DMS114 treated with DMSO at 0.1 percent for 48 hours (cell line): ENCODE measurements around the gene ATP9A.
"Not testable (repeated sequence)": the region's sequence is repeated elsewhere in the genome, so short reads cannot be mapped to it uniquely, and the experiment has no call there.

Source experiments
- DNase-seq: peaks from one replicate; lab custom pipeline; 2025; ENCODE audit not compliant: unreplicated experiment; lab: John Stamatoyannopoulos, UW

ATP9A gene, protein sequence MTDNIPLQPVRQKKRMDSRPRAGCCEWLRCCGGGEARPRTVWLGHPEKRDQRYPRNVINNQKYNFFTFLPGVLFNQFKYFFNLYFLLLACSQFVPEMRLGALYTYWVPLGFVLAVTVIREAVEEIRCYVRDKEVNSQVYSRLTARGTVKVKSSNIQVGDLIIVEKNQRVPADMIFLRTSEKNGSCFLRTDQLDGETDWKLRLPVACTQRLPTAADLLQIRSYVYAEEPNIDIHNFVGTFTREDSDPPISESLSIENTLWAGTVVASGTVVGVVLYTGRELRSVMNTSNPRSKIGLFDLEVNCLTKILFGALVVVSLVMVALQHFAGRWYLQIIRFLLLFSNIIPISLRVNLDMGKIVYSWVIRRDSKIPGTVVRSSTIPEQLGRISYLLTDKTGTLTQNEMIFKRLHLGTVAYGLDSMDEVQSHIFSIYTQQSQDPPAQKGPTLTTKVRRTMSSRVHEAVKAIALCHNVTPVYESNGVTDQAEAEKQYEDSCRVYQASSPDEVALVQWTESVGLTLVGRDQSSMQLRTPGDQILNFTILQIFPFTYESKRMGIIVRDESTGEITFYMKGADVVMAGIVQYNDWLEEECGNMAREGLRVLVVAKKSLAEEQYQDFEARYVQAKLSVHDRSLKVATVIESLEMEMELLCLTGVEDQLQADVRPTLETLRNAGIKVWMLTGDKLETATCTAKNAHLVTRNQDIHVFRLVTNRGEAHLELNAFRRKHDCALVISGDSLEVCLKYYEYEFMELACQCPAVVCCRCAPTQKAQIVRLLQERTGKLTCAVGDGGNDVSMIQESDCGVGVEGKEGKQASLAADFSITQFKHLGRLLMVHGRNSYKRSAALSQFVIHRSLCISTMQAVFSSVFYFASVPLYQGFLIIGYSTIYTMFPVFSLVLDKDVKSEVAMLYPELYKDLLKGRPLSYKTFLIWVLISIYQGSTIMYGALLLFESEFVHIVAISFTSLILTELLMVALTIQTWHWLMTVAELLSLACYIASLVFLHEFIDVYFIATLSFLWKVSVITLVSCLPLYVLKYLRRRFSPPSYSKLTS

DNA sequence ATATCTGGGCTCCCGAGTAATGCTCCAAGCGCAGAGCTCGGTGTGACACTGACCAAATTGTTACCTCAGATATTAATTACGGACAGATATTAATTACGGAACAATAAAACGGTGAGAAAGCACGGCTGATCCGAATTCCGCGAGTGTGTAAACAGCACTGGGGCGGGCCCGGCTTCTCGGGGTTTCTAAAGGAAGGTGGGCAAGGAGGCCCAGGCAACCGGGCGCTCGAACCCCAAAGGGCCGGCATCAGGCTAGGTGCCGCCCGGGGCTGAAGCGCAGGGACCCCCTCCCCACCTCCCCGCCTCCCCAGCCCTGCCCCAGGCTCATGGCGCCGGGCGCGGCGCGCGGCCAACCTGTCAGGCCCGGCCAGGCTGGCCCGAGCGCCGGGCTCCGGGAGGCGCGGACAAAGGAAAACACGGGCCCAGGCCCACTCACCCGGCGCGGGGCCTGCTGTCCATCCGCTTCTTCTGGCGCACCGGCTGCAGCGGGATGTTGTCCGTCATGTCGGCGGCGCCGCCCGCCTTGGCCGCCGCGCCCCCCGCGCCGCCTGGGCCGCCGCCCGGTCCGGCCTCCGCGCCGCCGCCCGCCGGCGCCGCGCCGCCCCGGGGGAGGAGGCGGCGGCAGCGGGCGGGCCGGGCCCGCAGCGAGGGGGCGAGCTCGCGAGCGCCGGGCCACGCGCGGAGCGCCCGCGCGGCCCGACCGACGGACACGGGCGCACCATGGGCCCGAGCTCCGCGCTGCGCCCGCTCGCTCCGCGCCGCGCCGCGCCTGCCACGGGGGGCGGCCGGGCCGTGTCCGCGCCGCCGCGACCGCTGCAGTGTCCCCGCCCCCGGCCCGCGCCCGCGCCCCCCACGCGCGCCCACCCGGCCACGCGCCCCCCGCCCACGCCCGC, at the start of gene ATP9A:
TSS of gene ATP9A (minus strand) at position 524 of the 892 bp plus-strand sequence. CDS start at position 503, 21 bp downstream.
- DNase-seq = no peak

DNA sequence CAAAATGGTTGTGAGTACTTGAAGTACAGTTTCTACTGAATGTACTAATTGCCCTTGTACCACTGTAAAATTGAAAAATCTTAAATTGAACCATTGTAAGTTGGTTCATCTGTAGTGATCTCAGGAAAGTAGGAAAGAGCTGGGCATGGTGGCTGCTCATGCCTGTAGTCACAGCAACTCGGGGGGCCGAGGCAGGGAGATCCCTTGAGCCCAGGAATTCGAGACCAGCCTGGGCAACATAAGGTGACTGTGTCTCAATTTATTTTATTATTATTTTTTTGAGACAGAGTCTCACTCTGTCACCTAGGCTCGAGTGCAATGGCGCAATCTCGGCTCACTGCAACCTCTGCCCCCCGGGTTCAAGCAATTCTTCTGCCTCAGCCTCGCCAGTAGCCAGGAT, 48.7 kb upstream of the ATP9A start:
- DNase-seq = not testable (repeated sequence)

DNA sequence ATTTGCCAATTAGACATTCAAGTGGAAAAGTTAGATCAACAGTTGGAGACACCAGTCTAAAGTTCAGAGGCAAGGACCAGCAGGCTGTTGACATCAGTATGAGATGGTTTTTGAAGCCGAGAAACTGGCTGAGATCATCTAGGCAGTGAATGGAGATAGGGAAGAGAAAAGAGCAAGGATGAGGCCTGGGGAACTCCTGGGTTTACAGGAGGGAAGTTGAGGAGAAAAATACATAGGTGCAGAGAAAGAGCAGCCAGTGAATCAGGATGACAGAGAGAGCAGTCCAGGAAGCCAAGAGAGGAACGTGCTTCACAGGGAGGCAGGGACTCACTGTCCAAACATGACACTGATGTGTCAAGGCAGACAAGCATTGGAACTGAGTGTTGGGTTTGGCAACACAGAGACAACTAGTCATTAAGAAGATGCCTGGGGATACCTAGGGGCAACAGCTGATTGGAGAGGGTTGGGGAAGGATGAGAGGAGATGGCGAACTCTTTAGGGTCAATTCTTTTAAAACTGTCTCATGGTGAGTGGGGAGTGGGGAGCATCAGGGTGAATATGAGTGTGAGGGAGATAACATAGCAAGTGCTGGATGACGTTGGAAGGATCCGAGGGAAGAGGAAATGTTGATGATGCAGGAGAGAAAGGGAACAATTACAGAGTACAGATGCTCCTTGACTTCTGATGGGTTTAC, 47.3 kb upstream of the ATP9A start:
- DNase-seq = no peak

DNA sequence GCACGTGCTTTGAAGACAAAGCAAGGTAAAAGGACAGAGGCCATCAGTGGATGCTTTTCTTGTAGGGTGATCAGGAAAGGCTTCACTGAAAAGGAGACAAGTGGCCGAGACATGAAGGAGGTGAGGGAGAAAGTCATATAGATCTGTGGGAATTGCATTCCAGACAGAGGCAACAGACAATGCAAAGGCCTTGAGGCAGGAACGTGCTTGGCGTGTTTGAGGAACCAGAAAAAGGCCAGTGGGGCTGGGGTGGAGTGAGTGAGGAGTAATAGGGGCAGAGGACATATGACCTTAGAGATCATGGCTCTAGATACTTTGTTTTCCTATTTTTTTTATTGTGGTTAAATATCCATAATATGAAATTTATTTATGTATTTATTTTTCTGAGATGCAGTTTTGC, 44.7 kb upstream of the ATP9A start:
- DNase-seq = no peak

DNA sequence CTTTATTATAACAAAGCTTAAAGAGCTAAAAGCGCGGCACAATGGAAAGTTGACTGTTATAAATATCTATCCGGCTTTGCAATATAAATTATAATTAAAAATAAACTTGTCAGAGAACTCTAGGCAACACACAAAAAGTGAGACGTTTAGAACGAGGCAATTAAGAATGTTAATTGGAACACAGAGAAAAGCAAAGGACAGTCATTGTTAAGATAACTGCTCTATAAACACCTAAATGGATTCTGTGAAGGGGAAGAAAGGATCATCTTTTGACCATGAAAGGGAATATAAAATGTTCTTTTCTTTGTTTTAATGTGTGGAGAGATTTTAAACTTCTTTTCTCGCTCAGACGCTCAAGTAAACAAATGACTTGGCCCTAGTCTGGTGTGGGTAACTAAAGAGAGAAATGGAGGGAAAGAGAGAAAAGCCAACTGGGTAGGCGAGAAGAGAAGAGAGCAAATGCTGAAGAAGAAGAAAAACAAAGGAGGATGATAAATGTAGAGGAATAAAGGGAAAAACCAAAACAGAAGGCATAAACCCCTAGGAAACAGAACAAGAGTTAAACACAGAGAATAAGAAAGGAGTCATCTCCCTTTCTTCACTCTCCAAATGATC, 43.4 kb upstream of the ATP9A start:
- DNase-seq = no peak

DNA sequence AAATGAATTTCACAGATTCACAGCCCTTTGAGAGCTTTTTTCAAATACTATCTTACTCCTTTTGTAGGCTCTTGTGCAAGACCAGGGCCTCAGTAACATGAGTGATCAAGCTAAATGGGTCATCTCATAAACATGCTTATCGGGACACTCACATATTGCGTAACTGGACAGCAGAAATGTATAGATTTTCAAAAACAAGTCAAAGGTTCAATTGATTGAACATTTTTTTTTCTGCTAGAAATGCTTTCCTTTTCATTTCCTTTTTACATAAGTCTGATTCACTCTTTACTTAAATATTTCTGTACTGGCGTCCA, 42.8 kb upstream of the ATP9A start:
- peak; percentile 77 for DNase-seq

DNA sequence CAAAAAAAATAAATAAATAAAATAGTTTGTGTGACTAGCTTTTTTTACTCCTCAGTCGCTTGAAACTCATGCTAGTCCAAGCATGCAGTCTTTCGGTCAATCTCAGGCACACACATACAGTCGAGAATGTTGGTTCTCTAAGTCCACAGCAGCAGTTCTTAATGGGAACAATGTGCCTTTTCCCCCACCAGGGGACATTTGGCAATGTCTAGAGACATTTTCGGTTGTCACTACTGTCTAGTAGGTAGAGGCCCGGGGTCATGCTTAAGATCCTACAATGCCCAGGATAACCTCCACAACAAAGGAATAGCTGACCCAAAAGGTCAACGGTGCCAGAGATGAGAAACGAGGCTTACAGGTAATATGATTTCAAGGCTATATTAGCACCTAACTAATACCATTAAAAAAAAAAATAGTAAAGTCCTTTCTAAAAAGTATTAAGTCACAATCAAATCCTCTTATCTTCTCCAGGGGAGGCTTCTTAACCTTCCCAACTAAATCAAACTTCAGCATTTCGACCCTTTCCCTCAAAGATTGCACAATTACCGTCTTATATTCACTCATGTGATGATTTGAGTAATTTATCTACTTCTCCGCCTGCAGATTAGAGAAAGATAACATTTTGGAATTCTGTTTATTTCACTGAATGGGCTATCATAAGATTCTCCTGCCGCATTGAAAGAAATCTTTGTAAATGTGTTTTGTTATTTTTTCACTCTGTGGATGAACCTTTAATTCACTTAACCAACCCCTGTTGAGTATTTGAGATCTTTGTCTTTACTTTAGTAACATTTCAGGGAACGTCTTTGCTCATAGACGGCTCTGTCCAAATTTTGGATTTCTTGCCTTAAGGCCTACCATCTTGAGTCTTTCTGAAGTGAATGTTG, 42.2 kb upstream of the ATP9A start:
- peak; percentile 86 for DNase-seq

DNA sequence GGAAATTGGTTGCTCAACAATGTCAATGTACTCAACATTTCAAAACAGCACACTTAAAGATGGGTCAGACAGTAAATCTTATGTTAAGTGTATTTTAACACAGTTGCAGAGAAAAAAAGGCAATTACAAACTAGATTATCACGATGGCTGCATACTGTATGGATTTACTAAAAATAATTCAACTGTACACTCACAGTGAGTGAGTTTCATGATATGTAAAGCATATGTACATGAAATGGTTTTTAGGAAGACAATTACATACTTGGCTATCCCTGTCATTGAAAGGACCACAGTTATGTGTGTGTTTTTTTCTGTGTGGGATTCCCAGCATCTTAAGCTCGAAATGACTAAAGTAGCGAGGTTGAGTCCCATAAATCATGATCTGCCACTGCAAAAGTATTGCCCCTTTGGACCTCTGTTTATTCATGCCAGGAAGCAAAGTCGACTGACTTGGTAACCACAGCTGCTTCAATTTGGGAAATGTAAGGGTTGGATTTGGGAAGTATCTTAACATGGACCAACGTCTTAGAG, 39.6 kb upstream of the ATP9A start:
- DNase-seq = peak; percentile 93

DNA sequence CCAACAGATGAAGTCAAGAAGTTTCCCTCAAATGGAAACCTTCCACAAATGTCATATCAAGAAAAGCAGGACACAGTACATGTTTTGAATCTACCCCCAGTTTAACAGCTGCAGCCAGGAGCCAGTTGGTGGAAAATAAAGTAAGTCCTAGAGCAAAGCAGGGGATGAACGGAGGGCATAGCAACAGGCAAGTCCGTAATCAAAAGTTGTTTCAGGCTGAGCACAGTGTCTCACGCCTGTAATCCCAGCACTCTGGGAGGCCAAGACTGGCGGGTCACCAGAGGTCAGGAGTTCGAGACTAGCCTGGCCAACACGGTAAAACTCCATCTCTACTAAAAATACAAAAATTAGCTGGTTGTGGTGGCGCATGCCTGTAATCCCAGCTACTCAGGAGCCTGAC, 36.6 kb upstream of the ATP9A start:
- DNase-seq = peak; percentile 79

DNA sequence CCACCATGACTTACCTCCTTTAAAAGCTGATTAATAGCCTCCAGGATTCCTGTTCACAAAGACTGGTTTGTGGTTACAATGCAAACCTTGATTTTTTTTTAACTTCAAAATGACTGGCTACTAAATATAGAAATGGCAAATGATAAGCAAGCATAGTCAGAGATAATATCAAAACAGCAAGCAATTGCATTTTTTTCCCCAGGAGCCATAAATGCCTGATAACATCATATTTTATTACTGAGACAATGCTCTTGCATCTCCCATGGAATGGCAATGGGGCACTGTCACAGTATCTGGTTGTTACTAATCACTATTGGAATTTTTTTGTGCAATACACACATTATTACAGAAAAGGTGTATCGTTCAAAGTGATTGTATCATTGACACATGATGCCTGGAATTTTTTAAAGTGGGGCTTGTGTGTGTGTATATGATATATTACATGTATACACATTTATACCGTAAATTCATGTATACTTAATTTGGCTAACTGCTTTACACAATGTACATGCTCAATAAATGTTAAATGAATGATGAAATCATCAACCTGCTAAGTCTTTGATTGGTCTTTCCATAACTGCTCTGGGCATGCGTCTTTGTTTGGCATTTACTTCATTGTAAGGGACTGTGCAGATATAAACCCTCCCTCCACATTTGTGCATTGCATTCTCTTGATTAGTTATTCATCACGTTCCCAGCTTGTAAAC, 35.1 kb upstream of the ATP9A start:
- DNase-seq = peak; percentile 92

DNA sequence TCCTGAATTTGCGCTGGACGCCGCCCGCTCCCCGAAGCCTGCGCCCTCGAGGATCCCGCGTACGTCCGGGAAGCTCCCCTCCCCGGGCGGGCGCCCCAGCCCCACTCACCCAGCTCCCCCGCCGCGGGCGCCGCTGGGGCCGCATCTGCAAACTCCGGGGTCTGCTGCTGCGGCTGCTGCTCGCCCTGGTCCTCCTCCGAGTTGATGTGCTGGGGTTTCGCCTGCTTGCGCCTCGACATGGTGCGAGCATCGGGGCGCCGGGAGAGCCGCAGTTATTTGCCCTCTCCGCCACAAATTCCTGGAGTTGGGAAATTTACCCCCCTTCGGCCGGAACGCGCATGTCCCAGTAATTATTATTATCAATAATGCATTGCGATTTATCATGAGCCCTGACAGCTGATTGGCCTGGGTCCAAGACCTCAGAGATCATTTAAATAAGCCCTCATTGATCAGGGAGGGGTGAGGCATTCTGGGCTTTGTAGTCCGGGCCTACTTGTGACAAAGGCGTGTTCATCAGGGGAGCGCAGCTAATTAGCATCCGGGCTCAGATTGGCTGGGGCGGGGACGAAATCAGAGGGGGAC, 34.1 kb upstream of the ATP9A start, which contains the start of gene SALL4:
TSS of gene SALL4 (minus strand) at position 352 of the 582 bp plus-strand sequence. CDS start at position 239, 113 bp downstream.
- DNase-seq = peak; percentile 99

DNA sequence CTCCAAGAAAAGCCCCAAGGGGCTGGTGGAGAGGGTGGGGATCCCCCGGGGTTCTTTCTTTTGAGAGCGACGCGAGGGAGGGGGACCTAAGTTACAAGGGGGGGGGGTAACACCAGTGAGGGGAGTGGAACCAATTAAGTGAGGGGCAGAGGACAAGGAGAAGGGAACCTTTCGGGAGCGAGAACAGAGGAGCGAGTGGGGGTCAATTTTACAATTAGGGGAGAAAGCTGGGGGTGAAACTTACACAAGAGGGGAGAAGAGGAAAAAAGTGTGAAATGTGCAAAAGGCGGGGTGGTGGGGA, 33.6 kb upstream of the ATP9A start:
- no peak for DNase-seq

DNA sequence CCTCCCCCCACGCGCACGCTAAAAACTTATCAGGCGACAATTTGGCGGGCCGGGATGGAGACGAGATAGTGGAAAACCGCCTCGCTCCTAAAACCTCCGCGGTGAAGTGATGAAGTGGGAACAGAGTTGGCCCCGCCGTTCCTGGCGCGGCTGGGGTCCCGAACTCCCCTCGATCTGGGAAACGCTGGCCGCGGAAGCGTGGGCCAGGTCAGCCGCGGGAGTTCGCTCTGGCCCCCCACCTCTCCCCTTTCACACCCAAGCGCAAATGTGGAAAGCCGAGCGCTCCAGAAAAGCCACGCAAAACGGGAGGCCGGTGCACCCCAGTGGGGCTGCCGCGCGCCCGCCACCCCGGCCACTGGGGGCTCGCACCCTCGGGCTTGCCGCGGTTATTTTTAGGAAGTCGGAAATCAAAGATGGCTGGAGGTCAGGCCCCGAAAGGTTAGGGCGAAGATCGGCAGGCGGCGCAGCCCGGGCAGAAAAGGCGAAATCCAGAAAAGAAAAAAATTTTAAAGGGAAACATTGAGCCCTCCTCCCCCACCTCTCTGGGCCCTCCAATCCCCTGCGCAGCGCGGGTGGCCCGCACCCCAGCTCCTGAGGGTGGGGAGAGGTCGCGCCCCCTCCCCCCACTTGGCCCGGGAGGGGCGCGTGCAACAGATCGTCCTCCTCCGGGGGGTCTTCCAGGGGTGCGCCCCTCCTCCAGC, 33.1 kb upstream of the ATP9A start:
- no peak for DNase-seq

DNA sequence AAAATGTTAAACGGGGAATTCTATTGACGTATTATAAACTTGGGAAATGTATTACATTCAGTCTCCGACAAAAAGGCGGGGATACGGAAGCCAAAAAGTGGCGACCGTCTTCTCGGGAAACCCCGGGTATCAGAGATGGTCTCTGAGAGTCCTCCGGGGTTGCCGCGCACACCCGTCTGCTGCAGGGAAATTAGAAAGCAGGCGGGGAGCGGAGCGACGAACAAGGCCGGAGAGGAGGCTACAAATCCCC, 32.6 kb upstream of the ATP9A start:
- no peak for DNase-seq

DNA sequence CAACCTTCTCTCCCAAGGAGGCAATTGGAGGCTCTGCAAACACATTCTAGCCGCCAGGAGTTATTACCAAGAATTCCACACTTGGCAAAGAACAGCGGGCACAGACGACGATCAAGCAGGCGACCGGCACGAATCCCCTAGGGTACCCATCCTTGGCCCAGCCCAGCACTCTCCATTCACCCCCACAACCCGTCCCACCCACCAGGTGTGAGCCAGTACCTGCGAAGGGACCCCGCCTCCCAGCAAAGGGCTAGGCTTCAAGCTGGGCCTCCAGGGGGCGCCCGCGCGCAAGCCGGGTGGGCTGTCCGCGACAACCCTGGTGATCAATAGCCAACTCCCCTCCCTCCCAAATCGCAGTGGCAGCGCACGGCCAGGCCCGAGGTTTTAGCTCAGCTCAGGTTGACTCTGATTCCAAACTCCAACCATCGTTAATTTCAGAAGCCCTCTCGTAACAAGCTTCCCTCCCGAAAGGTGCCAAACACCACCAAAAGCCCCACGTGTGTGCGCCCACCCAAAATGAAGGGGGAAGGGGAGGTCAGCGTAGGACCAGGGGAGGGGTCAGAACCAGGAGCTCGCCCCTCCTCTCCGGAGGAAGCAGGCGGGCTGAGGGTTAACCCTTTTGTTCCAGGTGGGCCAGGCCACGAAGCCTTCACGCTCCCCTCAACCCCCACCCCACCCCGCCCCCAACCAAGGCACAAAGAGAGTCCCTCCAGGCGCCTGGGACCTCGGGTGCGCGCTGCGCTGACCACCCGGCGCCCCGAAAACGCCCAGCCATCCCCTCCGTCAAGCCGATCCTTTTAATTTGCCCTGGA, 32.1 kb upstream of the ATP9A start:
- DNase-seq = peak; percentile 88

DNA sequence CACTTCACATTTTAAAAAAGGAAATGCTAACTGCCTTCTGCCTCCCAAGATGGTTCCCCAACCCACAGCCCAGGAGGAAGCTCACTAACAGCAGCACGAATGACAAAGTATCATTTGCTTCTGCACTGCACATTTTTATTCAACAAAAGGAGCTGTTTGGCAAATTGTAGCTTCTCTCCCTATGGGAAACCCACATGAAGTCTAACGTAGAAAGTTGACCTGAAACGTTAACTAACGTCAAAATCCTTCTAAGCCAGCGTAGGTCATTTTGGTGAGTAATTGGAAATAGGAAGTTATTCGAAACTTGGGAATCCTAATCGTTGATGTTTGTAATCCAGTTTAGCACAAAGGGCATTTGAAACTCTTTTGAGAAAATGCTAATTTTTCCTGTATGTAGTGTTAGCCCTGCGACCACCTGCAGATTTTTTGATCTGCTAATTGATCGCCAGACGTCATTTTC, 31.2 kb upstream of the ATP9A start:
- DNase-seq = no peak
